C1 segment of cervical spinal cord (tissue), 14 donors: ENCODE measurements around the gene PHC2.

Source experiments
- DNase-seq, 14 donors: peaks; one replicate each; lab custom pipeline; 2025; lab: John Stamatoyannopoulos, UW

PHC2 gene

DNA sequence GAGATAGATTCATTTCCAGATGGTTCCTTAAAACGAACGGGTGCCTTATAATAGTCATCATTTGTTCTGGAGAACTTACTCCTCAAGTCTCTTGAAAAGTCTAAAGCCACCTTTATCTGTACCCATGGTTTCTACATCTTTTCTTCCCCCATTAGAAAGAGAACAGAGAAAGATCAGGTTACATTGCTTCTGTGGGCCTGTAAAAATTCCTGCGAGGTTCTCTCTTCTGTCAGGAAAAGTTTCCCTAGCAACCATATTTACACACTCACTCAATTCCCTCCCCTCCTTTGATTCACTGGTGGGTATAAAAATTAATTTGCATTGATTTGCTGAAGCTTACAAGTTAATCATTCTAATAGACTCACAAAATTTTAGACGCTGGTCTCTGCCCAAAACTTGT is 6.7 kb downstream of the PHC2 start:
- no peak for DNase-seq

DNA sequence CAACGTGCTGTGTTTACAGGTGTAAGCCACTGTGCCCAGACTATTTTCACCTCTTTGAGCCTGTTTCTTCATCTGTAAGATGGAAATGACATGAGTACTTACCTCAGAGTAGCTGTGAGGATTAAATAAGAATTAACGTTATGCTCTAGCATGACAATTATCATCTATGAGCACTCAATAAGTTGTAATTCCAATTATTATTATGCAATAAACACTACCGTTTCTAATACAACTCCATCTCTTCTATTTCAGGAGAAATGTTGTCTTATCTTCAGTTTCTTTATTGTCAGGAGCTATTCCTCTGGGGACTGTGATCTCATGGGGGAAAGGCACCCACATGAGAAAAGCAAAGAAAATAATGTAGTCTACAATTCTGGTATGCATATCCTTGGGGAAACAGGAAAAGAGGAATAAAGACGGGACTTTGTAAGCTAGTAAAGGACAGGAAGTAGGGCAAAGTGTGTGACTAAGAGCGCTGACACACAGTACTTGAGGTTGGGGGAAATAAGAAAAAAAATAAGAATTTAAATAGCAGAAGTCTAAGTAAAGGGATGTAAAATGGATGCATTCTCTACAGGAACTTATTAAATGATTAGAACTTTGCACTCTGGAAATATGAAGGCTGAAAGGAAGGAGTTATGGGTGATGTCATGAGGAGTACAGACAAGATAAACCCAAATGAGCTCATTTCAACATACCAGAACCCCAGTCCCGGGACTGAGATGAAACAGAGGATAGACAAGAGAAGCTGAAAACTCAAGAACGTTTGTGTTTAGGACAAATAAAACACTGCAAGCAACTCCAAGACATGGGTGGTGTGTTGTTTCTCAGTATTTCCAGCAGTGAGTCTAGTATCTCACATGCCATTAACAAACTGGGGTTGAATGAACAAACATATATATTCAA is 9.8 kb downstream of the PHC2 start:
- no peak for DNase-seq

GRCh38 chr1:33418811-33419210 is 12.1 kb downstream of the PHC2 start:
- DNase-seq: no peak

DNA sequence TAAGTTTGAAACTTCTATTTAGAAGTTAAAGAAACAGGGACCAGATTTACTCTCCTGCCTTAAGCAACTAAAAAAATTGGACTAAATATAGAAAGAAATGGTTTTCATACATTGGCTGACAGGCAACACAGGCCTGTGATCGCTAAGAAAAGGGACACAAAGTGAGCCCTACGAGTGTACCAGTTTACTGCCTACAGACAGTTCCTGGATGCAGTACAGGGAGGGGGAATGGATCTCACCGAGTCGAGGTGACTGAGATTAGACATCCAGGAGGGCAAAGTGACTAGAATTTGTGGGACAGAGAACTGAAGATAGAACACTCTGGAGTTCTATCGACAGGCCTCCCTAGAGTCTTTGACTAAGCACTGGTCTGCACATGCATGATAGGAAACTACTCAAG is 16.0 kb downstream of the PHC2 start:
- no peak for DNase-seq

DNA sequence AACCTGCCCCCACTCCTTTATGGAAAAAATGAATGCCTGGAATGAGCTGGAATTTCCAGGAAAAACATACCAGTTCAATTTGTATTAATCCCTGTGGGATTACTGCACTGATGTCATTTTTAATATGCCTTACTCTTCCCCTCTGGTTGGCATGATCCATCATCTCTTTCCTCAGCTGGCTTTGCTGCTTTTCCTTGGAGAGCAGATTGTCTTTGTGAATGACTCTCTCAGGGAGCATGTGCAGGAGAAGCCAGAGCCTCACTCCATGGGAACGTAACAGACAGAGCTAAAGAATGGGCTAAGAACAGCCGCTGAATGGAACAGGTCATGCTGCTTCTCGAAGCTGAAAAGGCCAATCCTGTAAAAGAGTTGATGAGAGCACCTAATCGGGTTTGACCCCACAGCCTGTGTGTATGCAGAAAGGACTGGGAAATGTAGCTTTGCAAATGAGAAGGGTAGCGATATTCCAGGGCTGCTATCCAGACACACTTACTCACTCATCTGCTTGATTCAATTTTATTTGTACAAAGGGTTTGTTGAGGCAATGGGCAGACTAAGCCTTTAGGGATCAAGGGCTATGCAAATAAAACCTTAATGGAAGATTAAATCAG is 20.7 kb downstream of the PHC2 start:
- peak in 7 of 14 donors; percentile 11 to 57 (median 41) for DNase-seq

GRCh38 chr1:33408093-33408436 is 22.8 kb downstream of the PHC2 start:
- DNase-seq: no peak

DNA sequence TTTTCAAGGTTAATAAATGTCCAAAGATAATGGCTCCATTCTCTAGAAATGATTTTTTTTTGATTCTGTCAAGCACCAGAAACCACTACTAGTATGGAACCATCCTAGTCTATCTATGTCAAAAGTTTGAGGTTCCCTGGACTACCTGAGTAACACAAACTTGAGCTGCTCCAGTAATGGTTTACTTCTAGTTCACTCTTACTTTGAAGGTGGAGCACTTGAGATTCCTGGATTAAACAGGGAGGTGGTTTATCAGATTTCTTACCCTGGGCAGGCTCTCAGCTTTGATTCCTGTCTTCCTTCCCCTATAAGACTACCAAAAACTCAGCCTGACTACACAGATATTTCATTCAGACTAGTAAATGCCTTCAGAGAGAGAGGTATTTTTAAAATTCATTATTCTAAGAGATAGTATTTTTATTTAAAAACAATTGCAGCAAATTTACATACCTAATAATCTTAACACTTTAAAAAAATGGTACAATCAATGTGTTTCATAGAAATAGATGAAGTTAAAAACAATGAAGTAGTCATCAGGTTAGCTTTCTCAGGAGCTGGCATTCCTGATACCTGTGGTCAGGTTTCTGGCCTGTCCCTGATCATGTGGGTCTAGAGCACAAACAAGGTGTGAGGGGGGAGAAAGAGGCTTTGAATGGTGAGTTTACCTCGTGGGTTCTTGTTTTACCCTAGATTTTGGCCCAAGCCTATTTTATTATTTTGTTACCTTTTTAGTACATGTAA is 23.4 kb downstream of the PHC2 start:
- no peak for DNase-seq

- no peak for DNase-seq
Measured at GRCh38 chr1:33402206-33402605, 28.7 kb downstream of the PHC2 start.

DNA sequence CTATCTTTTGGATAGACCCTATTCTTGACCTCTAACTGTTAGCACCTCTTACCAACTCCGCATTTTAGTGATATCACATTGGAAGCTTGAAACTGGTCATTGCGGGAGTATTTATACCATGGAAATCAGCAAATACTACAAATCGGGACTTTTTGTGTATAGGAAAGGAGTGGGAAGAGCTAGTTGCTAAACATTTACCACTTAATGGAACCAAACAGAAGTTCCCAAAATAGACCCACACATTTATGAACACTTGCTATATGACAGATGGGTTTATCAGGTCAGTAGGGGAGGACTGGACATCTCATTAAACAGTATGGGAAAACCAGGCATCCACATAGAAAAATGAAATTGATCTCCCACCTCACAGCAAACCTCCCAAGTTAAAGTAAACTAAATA is 29.4 kb downstream of the PHC2 start:
- no peak for DNase-seq

DNA sequence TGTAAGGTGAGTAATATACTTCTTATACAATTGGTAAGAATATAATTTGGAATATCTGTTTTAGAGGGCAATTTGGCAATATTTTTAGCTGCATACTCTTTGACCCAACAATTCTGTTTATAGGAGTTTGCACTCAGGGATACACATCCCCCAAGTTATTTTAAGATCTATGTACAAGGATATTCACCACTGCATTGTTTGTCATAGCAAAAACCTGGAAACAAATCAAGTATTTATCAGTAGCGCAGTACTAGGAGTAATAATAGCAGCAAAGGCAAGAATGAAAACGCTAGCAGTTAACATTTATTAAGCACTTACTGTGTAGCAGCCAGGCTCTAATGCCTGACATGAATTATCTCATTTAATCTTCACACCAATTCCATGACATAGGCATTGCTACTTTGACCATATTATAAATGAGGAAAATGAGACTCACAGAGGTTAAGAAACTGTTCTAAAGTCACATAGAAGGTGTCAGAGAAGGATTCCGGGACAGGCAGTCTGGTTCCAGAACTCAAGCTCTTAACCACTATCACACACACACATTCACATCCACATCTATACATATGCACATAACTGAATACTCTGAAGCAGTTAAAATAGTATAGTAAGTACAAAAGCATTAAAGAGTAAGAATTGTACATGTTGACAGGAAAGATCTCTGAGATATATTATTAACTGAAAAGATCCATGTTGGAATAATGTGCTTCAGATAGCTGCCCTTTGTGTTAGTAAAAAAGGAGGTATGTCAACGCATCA is 30.6 kb downstream of the PHC2 start:
- no peak for DNase-seq

- DNase-seq: no peak
Measured at GRCh38 chr1:33399375-33399774, 31.5 kb downstream of the PHC2 start.

DNA sequence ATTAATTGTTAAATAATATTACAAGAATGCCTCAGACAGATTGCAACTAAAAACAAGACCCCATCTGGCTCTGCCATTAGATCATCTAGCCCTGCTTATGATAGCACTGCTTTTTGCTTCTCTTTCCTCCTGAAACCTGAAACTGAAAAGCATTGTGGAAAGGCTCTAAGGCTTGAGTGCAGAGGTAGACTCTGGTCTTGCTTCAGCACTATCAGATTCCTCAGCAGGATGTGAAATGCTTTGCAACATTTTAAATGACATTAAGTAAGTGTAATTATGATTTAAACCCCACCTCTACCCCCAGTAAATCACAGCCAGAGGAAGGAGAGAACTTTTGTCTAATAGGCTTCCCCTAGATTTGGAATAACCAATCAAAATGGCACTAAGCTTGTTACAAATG is 32.9 kb downstream of the PHC2 start:
- no peak for DNase-seq

DNA sequence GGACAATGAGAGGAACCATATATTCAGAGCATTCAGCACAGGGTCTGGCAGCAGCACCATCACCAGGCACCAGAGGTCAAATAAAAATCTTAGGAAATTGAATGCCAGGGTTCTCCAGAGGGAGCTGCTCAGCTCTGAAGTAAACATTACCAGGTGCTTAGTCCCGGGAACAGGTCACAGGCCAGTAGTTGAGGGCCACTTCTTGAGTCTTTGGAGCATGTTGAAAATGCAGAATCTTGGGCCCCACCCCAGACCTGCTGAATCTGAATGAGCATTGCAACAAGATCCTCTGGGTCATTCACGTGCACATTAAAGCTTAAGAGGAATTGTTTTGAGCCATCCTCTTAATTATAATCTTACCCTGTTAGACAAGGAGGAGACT is 33.8 kb downstream of the PHC2 start:
- no peak for DNase-seq

- DNase-seq: no peak
Measured at GRCh38 chr1:33396188-33397124, 34.4 kb downstream of the PHC2 start.

DNA sequence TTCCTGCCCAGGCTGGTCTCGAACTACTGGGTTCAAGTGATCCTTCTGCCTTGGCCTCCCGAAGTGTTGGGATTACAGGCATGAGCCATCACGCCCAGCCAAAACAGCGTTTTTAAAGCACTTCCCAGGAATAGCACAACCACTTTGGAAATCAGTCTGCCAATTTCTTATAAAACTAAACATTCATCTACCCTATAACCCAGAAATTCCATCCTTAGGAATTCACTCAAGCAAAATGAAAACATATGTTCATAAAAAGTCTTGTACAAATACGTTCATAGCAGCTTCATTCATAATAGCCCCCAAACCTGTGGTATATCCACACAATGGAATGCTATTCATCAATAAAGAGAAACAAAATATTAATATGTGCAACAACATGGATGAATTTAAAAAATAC is 36.1 kb downstream of the PHC2 start:
- no peak for DNase-seq

- no peak for DNase-seq
Measured at GRCh38 chr1:33393991-33394390, 36.9 kb downstream of the PHC2 start.

DNA sequence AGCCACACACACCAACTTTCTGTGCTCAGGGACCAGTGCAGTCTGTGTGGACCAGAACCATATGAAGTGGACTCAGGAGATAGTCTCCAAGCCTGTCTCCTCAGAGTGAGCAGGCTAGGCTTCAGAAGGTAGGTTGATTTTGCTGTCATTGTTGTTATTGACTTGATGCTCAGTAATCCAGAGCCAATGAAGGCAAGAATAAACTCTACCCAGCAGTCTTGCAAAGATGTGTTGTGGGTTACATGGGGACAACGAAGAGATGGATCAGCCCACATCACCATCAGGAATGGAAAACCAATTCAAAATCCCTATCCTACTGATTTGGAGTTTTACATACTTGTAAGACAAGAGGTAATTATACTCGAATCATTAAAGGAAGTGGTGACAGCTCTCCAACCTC is 37.4 kb downstream of the PHC2 start:
- DNase-seq: no peak

DNA sequence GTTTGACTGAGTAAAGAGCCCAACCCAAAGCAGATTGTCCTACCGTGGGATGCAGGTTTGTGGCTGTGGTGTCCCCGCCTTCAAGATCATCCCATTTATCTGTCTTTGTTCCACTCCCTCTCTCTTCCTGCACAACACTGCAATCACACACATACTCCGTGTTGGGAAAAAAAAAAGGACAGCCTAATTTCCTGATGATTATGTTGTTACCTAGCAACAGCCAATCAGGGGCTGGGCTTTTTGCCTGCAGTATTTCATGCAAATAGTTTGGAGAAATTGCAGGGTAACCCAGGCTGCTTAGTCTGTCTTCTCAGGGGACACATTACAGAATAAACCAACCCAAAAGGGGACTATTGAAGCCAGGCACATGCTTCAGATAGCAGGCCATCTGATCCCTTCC is 38.3 kb downstream of the PHC2 start:
- DNase-seq: no peak

- DNase-seq: no peak
Measured at GRCh38 chr1:33392206-33392605, 38.7 kb downstream of the PHC2 start.

GRCh38 chr1:33391343-33392078 is 39.4 kb downstream of the PHC2 start:
- no peak for DNase-seq
